NCI-H2081 (cell line): ENCODE data around the gene TMA16.
"Not testable (repeated sequence)": the region's sequence is repeated elsewhere in the genome, so short reads cannot be mapped to it uniquely, and the experiment has no call there.

ENCODE experiments used
- DNase-seq, 2 experiments: peaks; one replicate each; lab custom pipeline; 2025; lab: John Stamatoyannopoulos, UW

TMA16 gene

GRCh38 chr4:163515198-163515597, 20.7 kb downstream of the TMA16 start:
- DNase-seq = no peak

GRCh38 chr4:163523791-163524365, 29.4 kb downstream of the TMA16 start:
- DNase-seq = no peak

- DNase-seq = no peak
Observed at GRCh38 chr4:163525982-163526381, 31.5 kb downstream of the TMA16 start.

GRCh38 chr4:163527172-163527571, 32.7 kb downstream of the TMA16 start:
- no peak for DNase-seq

GRCh38 chr4:163528653-163529052, 34.2 kb downstream of the TMA16 start:
- DNase-seq = no peak

GRCh38 chr4:163534056-163534455, 39.6 kb downstream of the TMA16 start:
- no peak for DNase-seq

GRCh38 chr4:163535657-163536056, 41.2 kb downstream of the TMA16 start:
- no peak for DNase-seq

- no peak for DNase-seq
Observed at GRCh38 chr4:163536091-163536490, 41.6 kb downstream of the TMA16 start.

GRCh38 chr4:163537114-163537513, 42.6 kb downstream of the TMA16 start:
- DNase-seq = no peak

- DNase-seq = not testable (repeated sequence)
Observed at GRCh38 chr4:163538820-163539219, 44.3 kb downstream of the TMA16 start.

GRCh38 chr4:163540448-163540847, 46.0 kb downstream of the TMA16 start:
- DNase-seq = no peak

- DNase-seq = no peak
Observed at GRCh38 chr4:163540977-163541376, 46.5 kb downstream of the TMA16 start.

- DNase-seq = no peak
Observed at GRCh38 chr4:163542275-163542674, 47.8 kb downstream of the TMA16 start.

- DNase-seq = peak; percentile 5 to 54
Observed at GRCh38 chr4:163544407-163545038, 50.0 kb downstream of the TMA16 start.

- peak; percentile 30 to 40 for DNase-seq
Observed at GRCh38 chr4:163548481-163549243, 54.2 kb downstream of the TMA16 start.

GRCh38 chr4:163550869-163551267, 56.4 kb downstream of the TMA16 start:
- no peak for DNase-seq

- no peak for DNase-seq
Observed at GRCh38 chr4:163553146-163553545, 58.7 kb downstream of the TMA16 start.

- DNase-seq = peak; percentile 4 to 20
Observed at GRCh38 chr4:163554870-163555465, 60.5 kb downstream of the TMA16 start.

GRCh38 chr4:163556177-163556576, 61.7 kb downstream of the TMA16 start:
- peak; percentile 36 to 57 for DNase-seq

- no peak for DNase-seq
Observed at GRCh38 chr4:163556650-163557391, 62.3 kb downstream of the TMA16 start.

- peak; percentile 1 to 48 for DNase-seq
Observed at GRCh38 chr4:163558539-163559044, 64.1 kb downstream of the TMA16 start.

- no peak for DNase-seq
Observed at GRCh38 chr4:163562496-163562895, 68.0 kb downstream of the TMA16 start.
